GM12801 (cell line): ENCODE measurements around the gene TNS3.

ENCODE experiments used
- TF ChIP-seq, protein P1 (sequence below): IDR thresholded peaks from one replicate; pipeline ENCODE4 v1.5.1; 2011; ENCODE audit warnings: control low read depth; ENCODE audit not compliant: insufficient read length; ENCODE audit errors: extremely low read depth

Gene TNS3

DNA sequence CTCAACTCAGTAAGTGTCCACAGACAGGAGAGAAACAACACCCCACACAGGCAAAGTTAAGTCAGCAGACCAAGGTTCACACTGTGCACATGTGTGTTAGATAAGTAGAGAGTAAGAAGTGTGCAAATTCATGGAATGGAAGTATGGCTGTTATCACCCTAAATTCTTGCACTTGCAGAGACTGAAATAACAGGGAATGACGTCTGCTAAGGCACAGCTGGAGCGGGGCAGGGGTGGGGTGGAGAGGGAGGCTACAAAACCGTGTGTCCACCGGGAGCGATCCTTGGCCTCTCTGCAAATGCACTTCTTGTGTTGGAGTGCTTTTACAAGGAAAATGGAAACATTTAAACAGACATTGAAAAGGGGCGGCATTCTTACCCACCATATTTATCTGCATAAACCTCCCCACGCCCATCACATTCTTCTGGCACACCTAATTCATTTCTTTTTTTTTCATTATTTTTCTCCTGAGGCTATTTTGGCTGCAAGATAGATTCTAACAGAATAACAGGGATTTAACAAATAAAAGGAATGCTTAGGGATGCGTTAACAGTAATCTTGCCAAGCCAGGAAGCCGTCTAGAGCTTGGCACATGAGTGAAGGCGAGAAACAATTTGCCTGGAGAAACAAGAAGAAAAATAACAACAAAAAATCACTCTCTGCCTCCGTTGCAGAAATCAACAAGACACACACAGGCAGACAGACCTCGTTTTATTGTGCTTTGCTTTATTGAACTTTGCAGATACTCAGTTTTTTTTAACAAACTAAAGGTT lies 30.1 kb downstream of the TNS3 start:
- TF ChIP-seq, protein P1, sequence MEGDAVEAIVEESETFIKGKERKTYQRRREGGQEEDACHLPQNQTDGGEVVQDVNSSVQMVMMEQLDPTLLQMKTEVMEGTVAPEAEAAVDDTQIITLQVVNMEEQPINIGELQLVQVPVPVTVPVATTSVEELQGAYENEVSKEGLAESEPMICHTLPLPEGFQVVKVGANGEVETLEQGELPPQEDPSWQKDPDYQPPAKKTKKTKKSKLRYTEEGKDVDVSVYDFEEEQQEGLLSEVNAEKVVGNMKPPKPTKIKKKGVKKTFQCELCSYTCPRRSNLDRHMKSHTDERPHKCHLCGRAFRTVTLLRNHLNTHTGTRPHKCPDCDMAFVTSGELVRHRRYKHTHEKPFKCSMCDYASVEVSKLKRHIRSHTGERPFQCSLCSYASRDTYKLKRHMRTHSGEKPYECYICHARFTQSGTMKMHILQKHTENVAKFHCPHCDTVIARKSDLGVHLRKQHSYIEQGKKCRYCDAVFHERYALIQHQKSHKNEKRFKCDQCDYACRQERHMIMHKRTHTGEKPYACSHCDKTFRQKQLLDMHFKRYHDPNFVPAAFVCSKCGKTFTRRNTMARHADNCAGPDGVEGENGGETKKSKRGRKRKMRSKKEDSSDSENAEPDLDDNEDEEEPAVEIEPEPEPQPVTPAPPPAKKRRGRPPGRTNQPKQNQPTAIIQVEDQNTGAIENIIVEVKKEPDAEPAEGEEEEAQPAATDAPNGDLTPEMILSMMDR, result no peak

DNA sequence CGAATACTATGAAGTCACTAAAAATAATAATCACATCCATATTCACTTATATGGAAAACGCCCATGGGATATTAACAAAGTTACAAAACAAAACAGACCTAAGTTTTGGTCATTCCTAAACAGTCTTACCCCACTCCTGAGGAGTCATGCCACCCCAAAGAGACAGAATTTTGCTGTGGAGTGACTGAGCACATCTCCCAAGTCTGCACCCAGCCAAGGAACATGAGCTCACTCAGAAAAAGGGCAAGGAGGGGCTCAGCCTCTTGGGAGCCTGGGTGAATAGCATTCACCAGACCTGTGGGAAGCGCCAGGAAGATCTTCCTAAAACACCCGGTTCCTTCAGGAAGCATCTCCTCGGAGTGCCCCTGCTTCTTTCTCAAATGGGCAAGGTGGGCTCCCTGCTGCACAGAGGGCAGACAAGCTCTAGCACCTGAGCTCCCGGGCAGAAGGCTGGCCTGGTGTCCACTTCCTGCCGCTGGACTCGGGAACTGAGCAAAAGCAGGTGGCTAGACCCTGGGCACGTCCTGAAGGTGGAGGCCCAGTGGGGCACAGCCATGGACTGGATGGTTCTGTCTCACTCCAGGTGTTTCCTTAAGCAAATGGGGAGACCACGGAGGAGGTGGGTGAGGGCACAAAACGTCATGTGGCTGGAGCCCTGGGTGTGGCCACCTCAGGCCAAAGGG lies 31.0 kb downstream of the TNS3 start:
- TF ChIP-seq, protein P1, result no peak

DNA sequence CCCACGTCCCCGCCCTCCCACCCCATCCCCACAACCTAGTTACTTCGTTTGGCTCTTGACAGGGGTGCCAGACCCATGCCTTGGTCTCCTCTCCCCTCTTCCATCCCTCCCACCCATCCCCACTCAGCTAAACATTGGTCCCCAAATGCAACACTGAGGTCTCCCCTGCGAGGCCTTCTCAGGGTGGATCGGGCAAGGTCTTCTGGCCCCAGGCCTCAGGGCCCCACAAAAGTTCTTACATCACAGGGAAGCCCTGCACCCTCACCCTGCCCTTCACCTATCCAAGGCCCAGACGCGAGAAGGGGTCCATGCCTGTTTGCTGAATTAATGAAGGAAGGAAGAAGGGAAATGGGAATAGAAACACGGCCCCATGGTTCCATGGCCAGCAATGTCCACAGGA lies 32.0 kb downstream of the TNS3 start:
- TF ChIP-seq, protein P1, result no peak

DNA sequence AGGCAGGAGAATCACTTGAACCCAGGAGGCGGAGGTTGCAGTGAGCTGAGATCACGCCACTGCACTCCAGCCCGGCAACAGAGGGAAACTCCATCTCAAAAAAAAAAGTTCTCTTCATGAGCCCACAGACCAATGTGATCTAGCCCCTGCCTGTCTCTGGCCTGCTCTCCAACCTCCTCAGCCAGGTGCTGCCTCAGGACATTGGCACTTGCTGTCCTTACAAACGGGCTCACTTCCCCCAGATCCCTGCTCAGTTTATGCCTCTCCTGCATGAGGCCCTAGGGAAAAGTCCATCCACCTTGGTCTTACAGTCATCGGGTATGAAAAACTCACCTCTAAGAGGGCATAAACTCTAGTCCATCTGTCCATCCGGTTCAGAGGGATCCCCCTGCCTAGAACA lies 32.5 kb downstream of the TNS3 start:
- TF ChIP-seq, protein P1, result no peak

DNA sequence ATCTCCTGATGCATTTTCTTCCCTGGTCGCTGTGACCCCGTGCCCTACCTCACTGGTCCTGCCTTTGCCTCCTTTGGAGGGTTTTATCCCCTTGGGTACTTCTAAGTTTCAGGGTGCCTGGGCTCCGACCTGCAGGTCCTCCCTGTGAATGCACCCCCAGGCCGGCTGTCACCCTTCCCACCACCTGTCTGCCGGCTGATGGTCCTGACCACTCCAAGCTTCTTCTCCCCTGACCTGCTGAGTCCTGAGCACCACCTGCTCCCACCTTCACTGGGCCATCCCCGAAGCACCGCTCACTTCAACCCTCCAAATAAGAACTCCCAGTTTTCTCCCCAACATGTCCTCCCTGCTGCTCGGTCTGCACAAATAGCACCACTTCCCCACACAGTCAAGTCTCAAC lies 33.4 kb downstream of the TNS3 start:
- TF ChIP-seq, protein P1, result no peak

DNA sequence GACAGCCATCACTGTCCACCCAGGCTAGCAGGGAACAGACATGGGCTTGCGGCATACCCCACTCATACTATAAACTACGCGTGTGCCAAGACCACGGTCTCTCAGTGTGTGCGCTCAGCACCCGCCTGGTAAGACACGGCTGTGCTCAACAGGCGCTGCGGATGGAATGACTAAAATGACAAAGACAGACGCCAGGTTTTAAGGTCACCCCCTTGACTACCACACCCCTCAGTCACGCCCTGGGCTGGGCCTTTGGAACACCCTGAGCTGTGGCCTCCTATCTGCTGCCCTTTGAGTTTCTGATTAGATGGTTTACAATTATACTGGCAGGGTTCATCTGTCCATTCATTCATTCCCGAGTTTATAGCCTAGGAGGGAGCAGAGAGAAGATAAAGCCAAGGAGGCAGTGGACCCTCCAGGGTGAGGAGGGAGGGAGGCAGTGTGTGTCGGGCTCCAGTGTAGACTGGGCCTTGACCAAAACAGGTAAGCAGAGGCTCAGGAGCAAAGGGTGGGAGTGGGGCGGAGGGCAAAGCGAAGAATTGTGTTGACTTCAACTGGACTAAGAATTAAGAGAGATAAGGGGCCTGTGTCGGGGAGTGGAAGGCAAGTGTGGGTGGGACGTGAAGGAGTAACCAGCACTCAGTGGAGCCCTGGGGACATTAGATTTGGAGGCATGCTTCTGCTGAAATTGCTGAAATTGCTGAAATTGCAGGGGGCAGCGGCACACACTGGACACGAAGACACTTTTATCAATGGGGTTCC lies 35.0 kb downstream of the TNS3 start:
- TF ChIP-seq, protein P1, result no peak

DNA sequence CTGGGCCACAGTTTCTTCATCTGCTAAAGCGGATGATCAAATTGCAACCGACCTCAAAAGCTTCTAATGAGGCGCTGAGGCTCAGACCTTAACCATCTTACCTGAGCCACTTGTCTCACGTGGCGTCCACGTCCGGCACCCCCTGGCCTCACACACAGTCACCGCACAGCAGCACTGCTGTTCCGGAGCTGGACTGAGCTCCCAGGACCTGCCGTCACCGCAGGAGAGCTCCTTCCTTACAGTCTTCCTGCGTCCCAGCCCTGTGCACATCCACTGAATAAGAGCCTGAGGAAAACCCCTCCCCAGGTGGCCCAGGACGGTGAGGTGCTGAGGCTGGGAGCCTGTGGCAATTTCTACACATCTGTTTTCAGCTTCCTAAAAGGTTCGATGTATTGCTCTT lies 35.7 kb downstream of the TNS3 start:
- TF ChIP-seq, protein P1, result no peak
